ENCODE measurements around the gene KPNA2. TPM values are rescaled to one million over a fixed set of nuclear protein-coding genes. Genes with fewer than 3 reads are reported as not detected.

The KPNA2 gene
- total and polyA plus RNA-seq, 2 of the 13 experiments (the other 11 are each of a cell fraction or from before 2014, with no cell fraction given), result 111 to 305 TPM

GRCh38 chr17:68035131-68035522, 408 bp upstream of the KPNA2 start (continued):
- no peak for TF ChIP-seq UBTF (CRISPR knock-in tag; IDR thresholded peaks at IDR 0.05)
- TF ChIP-seq U2AF1 (optimal IDR thresholded peaks at IDR 0.05; ENCODE audit: low read depth, low read length), result peak; percentile 31
- TF ChIP-seq SP5 (CRISPR knock-in tag; IDR thresholded peaks at IDR 0.05; ENCODE audit: borderline replicate concordance, low read depth), result peak; percentile 57; the same call in 1 of the 2 replicates
- 0 out of 2 replicates have a peak, but pooled peaks have one; percentile 6 for TF ChIP-seq NFKB2 (CRISPR knock-in tag; IDR thresholded peaks at IDR 0.05; ENCODE audit: borderline replicate concordance)
- TF ChIP-seq FOXA1 (IDR thresholded peaks at IDR 0.05), result no peak
- peak; percentile 36; the same call in 1 of the 2 replicates for TF ChIP-seq FOXA1 (CRISPR knock-in tag; IDR thresholded peaks at IDR 0.05)
- TF ChIP-seq ZNF574 (CRISPR knock-in tag; IDR thresholded peaks at IDR 0.05), result peak; percentile 94
- 0 out of 2 replicates have a peak, but pooled peaks have one; percentile 39 for TF ChIP-seq ZNF20 (CRISPR knock-in tag; IDR thresholded peaks at IDR 0.05)
- TF ChIP-seq ZBTB43 (CRISPR knock-in tag; conservative IDR thresholded peaks at IDR 0.05), result 0 out of 2 replicates have a peak, but pooled peaks have one; percentile 12
- peak; percentile 58; the same call in 1 of the 2 replicates for TF ChIP-seq HCFC1 (IDR thresholded peaks at IDR 0.05; ENCODE audit: low read depth, low read length)
- TF ChIP-seq TAF15 (IDR thresholded peaks at IDR 0.05; ENCODE audit: low read depth, low read length, poor library complexity, severe bottlenecking), result peak; percentile 30
- peak; percentile 4; the same call in 1 of the 2 replicates for TF ChIP-seq ZKSCAN8 (CRISPR knock-in tag; IDR thresholded peaks at IDR 0.05; ENCODE audit: borderline replicate concordance)
- 0 out of 2 replicates have a peak, but pooled peaks have one; percentile 28 for TF ChIP-seq ZFP37 (CRISPR knock-in tag; IDR thresholded peaks at IDR 0.05; ENCODE audit: borderline replicate concordance)
- TF ChIP-seq RFXAP (CRISPR knock-in tag; IDR thresholded peaks at IDR 0.05; ENCODE audit: borderline replicate concordance), result peak; percentile 17; the same call in 1 of the 2 replicates
- TF ChIP-seq FOXP4 (CRISPR knock-in tag; IDR thresholded peaks at IDR 0.05), result peak; percentile 14; the same call in 1 of the 2 replicates
- no peak for TF ChIP-seq ZNF569 (CRISPR knock-in tag; IDR thresholded peaks at IDR 0.05; ENCODE audit: borderline replicate concordance)
- no peak for TF ChIP-seq ZNF841 (CRISPR knock-in tag; IDR thresholded peaks at IDR 0.05; ENCODE audit: borderline replicate concordance)
- no peak for TF ChIP-seq MTA3 (CRISPR knock-in tag; IDR thresholded peaks at IDR 0.05)
- TF ChIP-seq ZNF503 (CRISPR knock-in tag; IDR thresholded peaks at IDR 0.05), result 0 out of 2 replicates have a peak, but pooled peaks have one; percentile 3
- 0 out of 2 replicates have a peak, but pooled peaks have one; percentile 74 for TF ChIP-seq KLF12 (CRISPR knock-in tag; IDR thresholded peaks at IDR 0.05; ENCODE audit: borderline replicate concordance)

Data from HepG2 (cell line).